Activated T-helper 2 cell treated with anti-CD3 and anti-CD28 coated beads, Interferon-gamma antibody, Interleukin-2, Interleukin-4, amounts not matched to agents 10 μg/mL and 5 μg/mL and 100 μg/mL, durations not matched to agents 14 hours and 24 hours and 36 hours (primary cell): ENCODE results near the gene HIVEP3. TPM values are rescaled to one million over a fixed set of nuclear protein-coding genes. Genes with fewer than 3 reads are reported as not detected.

Source experiments
- DNase-seq: peaks from one replicate; pipeline ENCODE4 v3.0.0; 2021; ENCODE audit warnings: low spot score
- H3K27ac Mint-ChIP-seq: one replicate; pipeline ENCODE4 v1.8.0; 2021; ENCODE audit warnings: mixed read lengths
- H3K27me3 Mint-ChIP-seq: one replicate; pipeline ENCODE4 v1.8.0; 2021; ENCODE audit warnings: low read depth, mixed read lengths
- H3K36me3 Mint-ChIP-seq: one replicate; pipeline ENCODE4 v1.8.0; 2021; ENCODE audit warnings: low read depth, mixed read lengths
- H3K4me1 Mint-ChIP-seq: one replicate; pipeline ENCODE4 v1.8.0; 2021; ENCODE audit warnings: low read depth, mixed read lengths
- H3K4me3 Mint-ChIP-seq: one replicate; pipeline ENCODE4 v1.8.0; 2021; ENCODE audit warnings: low read depth, mild to moderate bottlenecking, moderate library complexity, mixed read lengths
- H3K9me3 Mint-ChIP-seq: one replicate; pipeline ENCODE4 v1.8.0; 2021; ENCODE audit warnings: mixed read lengths
- intact Hi-C: fragments of 100-400 bp; cut with micrococcal nuclease; formaldehyde crosslinking; loops from one replicate; pipeline ENCODE4 v1.15.1; 2023
- total RNA-seq: library from RNA; stranded (reverse); gene quantifications from 2 replicates; pipeline ENCODE4 v1.2.3, GENCODE V29; 2022

Gene HIVEP3
- total RNA-seq, 1 donor from 2014 or later: 33.7 TPM

GRCh38 chr1:41901551-41901950 is 17.2 kb downstream of the HIVEP3 start:
- Mint-ChIP-seq H3K27me3 (no peaks in the 10 kb centered on the region), H3K27ac (no peak overlapping the region), H3K36me3 (no peaks in the 10 kb centered on the region), H3K4me3 (no peak overlapping the region), H3K9me3 (no peaks in the 10 kb centered on the region), H3K4me1 (peaks cover 54% of the 10 kb centered on the region)
- intact Hi-C loops: no loop called here
- DNase-seq: no peak

GRCh38 chr1:41900603-41901444 is 17.9 kb downstream of the HIVEP3 start:
- Mint-ChIP-seq H3K4me1 (peaks cover 54% of the 10 kb centered on the region), H3K4me3 (no peak overlapping the region), H3K27ac (no peak overlapping the region), H3K9me3 (no peaks in the 10 kb centered on the region), H3K36me3 (no peaks in the 10 kb centered on the region), H3K27me3 (no peaks in the 10 kb centered on the region)
- intact Hi-C loops: no loop called here
- DNase-seq: no peak

- H3K27ac Mint-ChIP-seq: peak overlapping the region; percentile 91
- H3K4me3 Mint-ChIP-seq: peak overlapping the region; percentile 45
- intact Hi-C loops: loop anchor here (2.0 to 10.0 kb wide), 3 partner anchors 19 to 323 kb away; no protein-coding TSS in a partner anchor
- H3K36me3 Mint-ChIP-seq: no peaks in the 10 kb centered on the region
- peaks cover 57% of the 10 kb centered on the region for H3K4me1 Mint-ChIP-seq
- no peaks in the 10 kb centered on the region for H3K27me3 Mint-ChIP-seq
- no peaks in the 10 kb centered on the region for H3K9me3 Mint-ChIP-seq
- peak; percentile 75 for DNase-seq
Measured at GRCh38 chr1:41898191-41898713, 20.5 kb downstream of the HIVEP3 start.

DNA sequence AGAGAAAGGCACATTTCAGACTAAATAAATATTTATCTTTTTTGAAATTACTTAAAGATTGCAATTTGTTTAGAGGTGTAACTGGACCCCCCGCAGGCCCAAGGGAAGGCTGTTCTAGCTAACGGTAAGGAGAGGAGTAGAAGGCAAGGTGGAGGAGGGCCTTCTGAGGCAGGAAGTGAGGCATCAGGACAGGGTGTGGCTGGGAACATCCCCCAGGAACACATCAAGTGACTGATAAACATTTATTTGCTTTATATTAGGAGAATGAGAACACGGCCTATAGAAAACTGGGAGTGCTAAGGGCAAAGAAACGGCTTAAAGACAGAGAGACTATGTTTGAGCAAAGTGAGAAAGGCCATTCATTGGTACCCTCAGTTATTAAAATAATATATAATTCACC is 23.2 kb downstream of the HIVEP3 start:
- Mint-ChIP-seq H3K4me3 (no peak overlapping the region), H3K9me3 (no peaks in the 10 kb centered on the region), H3K4me1 (peaks cover 54% of the 10 kb centered on the region), H3K36me3 (no peaks in the 10 kb centered on the region), H3K27ac (no peak overlapping the region), H3K27me3 (no peaks in the 10 kb centered on the region)
- DNase-seq: no peak
- intact Hi-C loops: loop anchor here (10.0 kb wide), 1 partner anchor 321 kb away; no protein-coding TSS in a partner anchor

GRCh38 chr1:41894808-41895483 is 23.8 kb downstream of the HIVEP3 start:
- intact Hi-C loops: loop anchor here (5.0 to 10.0 kb wide), 2 partner anchors 37 to 320 kb away; no protein-coding TSS in a partner anchor
- H3K4me3 Mint-ChIP-seq: no peak overlapping the region
- H3K9me3 Mint-ChIP-seq: no peaks in the 10 kb centered on the region
- DNase-seq: no peak
- H3K4me1 Mint-ChIP-seq: peaks cover 54% of the 10 kb centered on the region
- H3K27me3 Mint-ChIP-seq: no peaks in the 10 kb centered on the region
- no peak overlapping the region for H3K27ac Mint-ChIP-seq
- H3K36me3 Mint-ChIP-seq: no peaks in the 10 kb centered on the region

GRCh38 chr1:41894101-41894807 is 24.5 kb downstream of the HIVEP3 start:
- peaks cover 49% of the 10 kb centered on the region for H3K4me1 Mint-ChIP-seq

GRCh38 chr1:41892301-41892781 is 26.4 kb downstream of the HIVEP3 start:
- Mint-ChIP-seq H3K36me3 (no peaks in the 10 kb centered on the region), H3K27me3 (no peaks in the 10 kb centered on the region), H3K9me3 (no peaks in the 10 kb centered on the region), H3K4me3 (peak overlapping the region; percentile 83), H3K27ac (peak overlapping the region; percentile 96), H3K4me1 (peaks cover 38% of the 10 kb centered on the region)
- no peak for DNase-seq
- intact Hi-C loops: loop anchor here (5.0 to 10.0 kb wide), 2 partner anchors 40 to 318 kb away; no protein-coding TSS in a partner anchor

More at GRCh38 chr1:41894101-41894807, 24.5 kb downstream of the HIVEP3 start:
- intact Hi-C loops: loop anchor here (5.0 to 10.0 kb wide), 2 partner anchors 38 to 319 kb away; no protein-coding TSS in a partner anchor
- Mint-ChIP-seq H3K4me3 (no peak overlapping the region), H3K9me3 (no peaks in the 10 kb centered on the region), H3K36me3 (no peaks in the 10 kb centered on the region), H3K27ac (no peak overlapping the region), H3K27me3 (no peaks in the 10 kb centered on the region)
- DNase-seq: no peak

GRCh38 chr1:41891199-41891896 is 27.4 kb downstream of the HIVEP3 start:
- peak overlapping the region; percentile 96 for H3K27ac Mint-ChIP-seq
- H3K4me1 Mint-ChIP-seq: peaks cover 36% of the 10 kb centered on the region
- H3K27me3 Mint-ChIP-seq: no peaks in the 10 kb centered on the region
- peak; percentile 61 for DNase-seq
- H3K4me3 Mint-ChIP-seq: peak overlapping the region; percentile 83
- intact Hi-C loops: loop anchor here (2.0 to 10.0 kb wide), 3 partner anchors 27 to 317 kb away; partner anchors contain the start of gene HIVEP3
- no peaks in the 10 kb centered on the region for H3K36me3 Mint-ChIP-seq
- H3K9me3 Mint-ChIP-seq: no peaks in the 10 kb centered on the region

- no peak for DNase-seq
- Mint-ChIP-seq H3K4me3 (peak overlapping the region; percentile 83), H3K4me1 (peaks cover 36% of the 10 kb centered on the region), H3K9me3 (no peaks in the 10 kb centered on the region), H3K27me3 (peaks cover 4% of the 10 kb centered on the region), H3K27ac (peak overlapping the region; percentile 96), H3K36me3 (no peaks in the 10 kb centered on the region)
- intact Hi-C loops: loop anchor here (2.0 to 10.0 kb wide), 3 partner anchors 28 to 316 kb away; partner anchors contain the start of gene HIVEP3
Measured at GRCh38 chr1:41890825-41891198, 27.9 kb downstream of the HIVEP3 start.

- Mint-ChIP-seq H3K9me3 (no peaks in the 10 kb centered on the region), H3K27me3 (peaks cover 4% of the 10 kb centered on the region), H3K27ac (peak overlapping the region; percentile 12), H3K4me3 (no peak overlapping the region), H3K4me1 (peaks cover 31% of the 10 kb centered on the region), H3K36me3 (no peaks in the 10 kb centered on the region)
- DNase-seq: no peak
- intact Hi-C loops: loop anchor here (2.0 to 10.0 kb wide), 3 partner anchors 29 to 315 kb away; partner anchors contain the start of gene HIVEP3
Measured at GRCh38 chr1:41889506-41890414, 29.0 kb downstream of the HIVEP3 start.

- H3K4me3 Mint-ChIP-seq: no peak overlapping the region
- H3K9me3 Mint-ChIP-seq: no peaks in the 10 kb centered on the region
- H3K27ac Mint-ChIP-seq: no peak overlapping the region
- H3K36me3 Mint-ChIP-seq: no peaks in the 10 kb centered on the region
- DNase-seq: no peak
- intact Hi-C loops: no loop called here
- peaks cover 25% of the 10 kb centered on the region for H3K4me1 Mint-ChIP-seq
- H3K27me3 Mint-ChIP-seq: peaks cover 4% of the 10 kb centered on the region
Measured at GRCh38 chr1:41888756-41889155, 30.0 kb downstream of the HIVEP3 start.
